ENCODE measurements around the gene ZCCHC7. TPM values are rescaled to one million over a fixed set of nuclear protein-coding genes. Genes with fewer than 3 reads are reported as not detected.

The ZCCHC7 gene
- total and polyA plus RNA-seq, 9 of the 15 experiments (the other 6 are each of a cell fraction or from before 2014, with no cell fraction given) = 34.1 to 68.9 (median 48.8) TPM

- Histone ChIP-seq H2AFZ (ENCODE audit: low read depth, low read length) (no peak overlapping the region), H3K27ac (ENCODE audit: extremely low read depth, low read depth, low read length) (no peak overlapping the region), H3K9me1 (ENCODE audit: control insufficient read depth, insufficient read depth, low read length) (no peaks in the 10 kb centered on the region), H3K27me3 (ENCODE audit: control insufficient read depth in 2 of 2, insufficient read depth in 2 of 2, low read length in 2 of 2) (no peaks in the 10 kb centered on the region), H3K4me3 (no peak overlapping the region), H3K9ac (ENCODE audit: insufficient read depth in 1 of 2, low read depth in 2 of 2, low read length in 2 of 2) (no peak overlapping the region), H3K4me1 (replicated peaks in 1 of 2; ENCODE audit: control insufficient read depth in 2 of 2, insufficient read depth in 2 of 2, low read length in 2 of 2) (no peaks in the 10 kb centered on the region), H3K79me2 (ENCODE audit: control insufficient read depth, insufficient read depth, low read length) (peaks cover 75% of the 10 kb centered on the region), H3K9me3 (replicated peaks; ENCODE audit: control insufficient read depth, insufficient read depth, low read depth, low read length) (no peaks in the 10 kb centered on the region), H4K20me1 (replicated peaks; ENCODE audit: control insufficient read depth, insufficient read depth, low read length) (no peaks in the 10 kb centered on the region), H3K36me3 (ENCODE audit: control insufficient read depth, insufficient read depth, low read length) (peaks cover 51% of the 10 kb centered on the region), H3K4me2 (ENCODE audit: insufficient read depth, low read length) (no peak overlapping the region)
- no peak for DNase-seq (ENCODE audit: extremely low read depth in 1 of 4, low spot score in 3 of 4)
- 88% methylated on average over 2 of the region's 2 CpGs for WGBS (ENCODE audit: insufficient coverage, low coverage, missing lambda C conversion rate)
- TF ChIP-seq XRCC3 (IDR thresholded peaks at IDR 0.05) (no peak), NR2C1 (IDR thresholded peaks at IDR 0.05) (no peak), NR2C1 (tag; IDR thresholded peaks at IDR 0.05) (no peak), CHD2 (IDR thresholded peaks at IDR 0.05; ENCODE audit: low read depth, low read length) (no peak), ZBTB40 (IDR thresholded peaks at IDR 0.05) (no peak), ZBTB40 (CRISPR knock-in tag; IDR thresholded peaks at IDR 0.05) (no peak), NFYB (IDR thresholded peaks at IDR 0.05; ENCODE audit: extremely low read depth, insufficient read length) (no peak), TFE3 (CRISPR knock-in tag; IDR thresholded peaks at IDR 0.05) (no peak), TEAD4 (IDR thresholded peaks at IDR 0.05; ENCODE audit: low read length) (no peak), TEAD4 (CRISPR knock-in tag; IDR thresholded peaks at IDR 0.05; ENCODE audit: borderline replicate concordance) (no peak), PRPF4 (IDR thresholded peaks at IDR 0.05; ENCODE audit: insufficient read depth, low read depth, low read length, poor library complexity, severe bottlenecking) (no peak)
- BruUV-seq (replicated peaks) = no TSS peak
- FAIRE-seq = no peak
- in situ Hi-C loops (cut with MboI) = no loop called here
- ChIA-PET POLR2A (no interaction called here), CTCF (ENCODE audit: low intra/inter-chr PET ratio) (no interaction called here)
- intact Hi-C loops (cut with micrococcal nuclease) = no loop called here
- ATAC-seq = no peak
These were observed 53.9 kb downstream of the ZCCHC7 start for GRCh38 chr9:37174247-37174646.
